Right lung (tissue), 5 donors: ENCODE results near the gene TMEM30A. TPM values are rescaled to one million over a fixed set of nuclear protein-coding genes. Genes with fewer than 3 reads are reported as not detected.

Experiments
- DNase-seq, 2 donors: peaks; one replicate each; pipeline ENCODE4 v3.0.0-alpha.2; 2013
- polyA plus RNA-seq, 5 donors: library from polyadenylated mRNA; unstranded; fragments of 120-200 nt; gene quantifications; one replicate each; pipeline versions ENCODE4 v1.2.1 to v1.2.3, GENCODE V29; 2013; ENCODE audit warnings: inconsistent platforms in 1 of 5, low replicate concordance in 1 of 5; ENCODE audit not compliant: insufficient read length in 5 of 5, insufficient read depth in 1 of 5

Gene TMEM30A
- polyA plus RNA-seq, 5 donors: 119 to 194 (median 169) TPM

- no peak for DNase-seq
Measured at GRCh38 chr6:75268121-75268987, 16.2 kb downstream of the TMEM30A start.

DNA sequence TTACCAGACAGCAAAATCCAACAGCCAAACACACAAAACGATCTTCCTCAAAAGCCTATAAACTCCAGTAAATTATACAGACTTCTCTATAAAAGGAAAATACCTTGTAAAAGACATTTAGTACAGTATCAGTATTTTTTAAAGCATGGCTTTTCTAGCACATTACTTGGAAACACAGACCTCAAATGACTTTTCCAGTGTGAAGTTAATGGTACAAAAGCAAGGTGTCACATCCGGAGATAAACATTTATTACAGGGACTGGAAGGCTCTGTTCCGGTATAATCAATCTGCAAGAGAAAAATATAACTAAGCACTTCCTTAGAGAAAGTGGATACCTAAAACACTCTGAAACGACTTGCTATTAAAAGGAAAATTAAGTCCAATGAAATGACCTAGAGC, 17.1 kb downstream of the TMEM30A start:
- no peak for DNase-seq

DNA sequence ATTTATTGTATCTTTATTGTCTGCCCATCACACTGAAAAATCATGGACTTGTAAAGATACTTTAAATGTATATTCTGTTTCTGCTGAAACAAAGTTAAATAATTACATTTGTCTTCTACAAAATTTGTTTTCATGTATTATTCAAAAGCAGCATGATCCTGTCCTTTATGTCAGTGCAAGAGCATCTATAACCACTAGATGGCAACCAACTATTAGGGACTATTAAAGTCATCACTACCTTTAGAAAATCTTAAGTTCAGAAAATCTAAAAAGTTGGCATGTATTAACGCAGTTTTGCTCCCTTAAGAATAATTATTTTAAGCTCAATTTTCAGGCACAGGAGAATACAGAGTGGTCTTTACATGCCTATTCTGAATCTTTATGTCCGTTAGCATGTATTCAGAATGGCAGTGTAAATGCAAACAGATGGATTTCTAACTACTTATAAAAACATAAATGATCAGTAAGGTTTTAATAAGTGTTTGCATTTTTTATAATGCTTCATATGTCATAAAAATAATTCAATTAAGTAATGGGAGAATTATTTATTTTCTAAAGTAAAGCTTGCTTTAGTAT, 17.8 kb downstream of the TMEM30A start:
- DNase-seq: peak in 1 of 2 donors; percentile 39

- DNase-seq: no peak
Measured at GRCh38 chr6:75263401-75263750, 21.2 kb downstream of the TMEM30A start.

DNA sequence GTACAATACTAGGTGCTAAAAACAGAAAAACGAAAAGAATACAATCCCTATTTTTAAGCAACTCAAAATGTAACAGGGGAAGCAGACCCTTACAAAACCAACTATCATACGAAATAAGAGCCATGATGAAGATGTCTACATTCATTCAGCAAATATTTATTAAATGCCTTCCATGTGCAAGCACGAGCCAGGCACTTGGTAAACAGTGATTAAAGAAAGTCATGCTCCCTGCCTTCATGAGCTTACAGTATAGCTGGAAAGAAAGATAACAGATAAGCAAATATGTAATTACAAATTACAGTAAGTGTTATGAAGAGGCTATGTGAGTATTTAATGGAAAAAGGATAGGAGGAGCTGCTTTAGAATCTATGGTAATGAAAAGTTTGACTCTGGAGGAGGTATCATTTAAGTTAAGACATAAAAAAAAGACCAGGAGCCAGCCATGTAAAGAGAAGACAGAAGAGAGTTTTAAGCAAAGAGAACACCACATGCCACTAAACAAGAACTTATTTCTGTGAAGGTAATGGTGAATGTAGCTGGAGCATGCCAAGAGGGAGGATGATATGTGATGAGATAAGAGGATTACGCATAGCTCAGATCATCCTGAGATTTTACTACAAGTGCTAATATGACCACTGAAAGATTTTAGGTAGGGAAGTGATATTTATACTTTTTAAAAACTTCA, 21.7 kb downstream of the TMEM30A start:
- DNase-seq: no peak

DNA sequence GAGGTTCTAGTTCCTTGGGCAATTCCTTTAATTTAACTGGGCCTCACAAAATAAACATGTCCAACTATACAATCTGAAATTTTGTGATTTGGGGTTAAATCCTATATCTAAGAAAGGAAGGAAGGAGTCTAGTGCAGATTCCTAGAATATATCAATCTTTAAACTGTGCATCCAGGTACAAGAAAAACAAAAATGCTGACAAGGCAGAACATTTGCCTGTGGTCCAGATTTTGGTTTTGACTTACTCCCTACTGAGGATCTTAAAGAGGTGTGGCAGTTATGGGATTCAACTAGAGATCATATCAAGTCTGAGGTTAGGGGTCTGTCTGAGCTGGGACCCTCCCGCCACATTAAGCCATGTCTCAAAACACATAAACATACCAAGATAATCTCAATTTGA, 23.3 kb downstream of the TMEM30A start:
- no peak for DNase-seq

DNA sequence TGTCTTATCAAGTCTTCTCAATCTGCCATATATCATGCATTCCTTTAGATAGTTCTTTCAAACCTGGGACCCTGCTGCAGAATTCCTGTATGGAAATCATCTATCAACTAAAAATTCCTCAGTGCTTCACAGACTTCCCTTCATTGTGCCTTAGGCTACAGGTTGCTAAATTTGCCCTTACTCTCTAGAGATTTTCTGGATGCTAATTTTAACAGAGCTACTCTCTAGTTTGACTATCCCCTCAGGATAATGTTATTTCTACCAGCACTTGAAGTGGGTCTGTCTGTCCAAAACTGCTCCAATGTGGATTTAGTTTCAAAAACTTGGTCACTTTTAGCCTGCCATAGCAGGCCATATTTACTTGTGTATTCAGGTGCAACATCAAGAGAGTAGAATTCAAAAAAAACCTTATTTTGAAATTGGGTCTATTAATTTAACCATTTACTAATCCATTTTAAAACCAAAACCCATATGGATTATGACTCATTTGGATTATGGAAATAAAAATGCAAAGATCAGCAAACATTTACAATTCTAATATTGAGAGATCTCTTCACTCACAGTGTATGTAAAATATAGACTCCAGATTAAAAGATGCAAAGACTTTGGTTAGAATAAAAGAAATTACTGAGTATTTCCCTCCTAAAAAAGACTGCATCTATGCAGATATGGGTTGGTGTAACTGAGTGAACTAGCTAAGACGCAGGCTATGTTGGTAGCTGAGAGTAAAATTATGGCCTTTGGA, 27.1 kb downstream of the TMEM30A start:
- no peak for DNase-seq

GRCh38 chr6:75250552-75250951, 34.0 kb downstream of the TMEM30A start:
- DNase-seq: no peak

- DNase-seq: no peak
Measured at GRCh38 chr6:75249837-75250236, 34.8 kb downstream of the TMEM30A start.

DNA sequence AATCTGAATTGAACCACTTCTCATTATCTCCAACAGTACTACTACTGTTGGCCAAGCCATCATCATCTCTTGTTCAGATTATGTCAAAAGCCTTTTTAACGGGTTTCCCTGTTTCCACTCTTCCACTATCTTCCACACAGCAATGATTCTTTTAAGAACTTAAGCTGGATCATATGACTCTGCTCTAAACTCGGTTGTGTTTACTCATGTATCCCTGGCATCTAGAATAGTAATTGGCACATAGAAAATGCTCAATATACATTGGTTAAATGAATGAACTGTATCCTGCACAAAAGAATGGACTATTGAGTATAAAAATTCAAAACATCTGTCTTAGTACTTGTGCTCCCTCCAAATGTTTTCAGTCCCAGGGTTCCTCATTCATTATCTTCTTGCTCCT, 38.2 kb downstream of the TMEM30A start:
- DNase-seq: no peak

DNA sequence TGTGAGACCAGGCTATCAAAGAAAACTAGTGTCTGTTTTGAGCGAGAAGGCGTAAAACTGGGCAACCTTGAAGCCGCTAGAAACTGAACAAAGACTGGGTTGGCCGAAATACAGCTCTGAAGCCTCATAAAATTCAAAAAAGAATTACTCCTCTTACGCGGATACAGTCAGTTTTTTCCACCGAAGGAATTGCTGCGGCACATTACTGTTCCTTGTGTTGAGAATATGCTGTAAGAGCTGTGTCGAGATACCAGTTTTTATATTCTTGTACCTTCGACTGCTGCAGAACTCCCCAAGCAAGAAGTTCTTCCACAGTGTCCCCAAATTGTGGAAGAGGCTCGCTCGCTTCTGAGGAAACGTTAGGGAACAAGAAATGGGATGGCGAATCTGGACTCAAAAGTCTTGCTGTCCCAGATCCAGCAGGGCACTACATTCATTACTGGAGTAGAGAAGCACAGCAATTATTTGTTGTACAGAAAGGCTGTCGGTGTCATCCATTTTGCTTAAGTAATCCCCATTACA, 40.5 kb downstream of the TMEM30A start:
- no peak for DNase-seq

DNA sequence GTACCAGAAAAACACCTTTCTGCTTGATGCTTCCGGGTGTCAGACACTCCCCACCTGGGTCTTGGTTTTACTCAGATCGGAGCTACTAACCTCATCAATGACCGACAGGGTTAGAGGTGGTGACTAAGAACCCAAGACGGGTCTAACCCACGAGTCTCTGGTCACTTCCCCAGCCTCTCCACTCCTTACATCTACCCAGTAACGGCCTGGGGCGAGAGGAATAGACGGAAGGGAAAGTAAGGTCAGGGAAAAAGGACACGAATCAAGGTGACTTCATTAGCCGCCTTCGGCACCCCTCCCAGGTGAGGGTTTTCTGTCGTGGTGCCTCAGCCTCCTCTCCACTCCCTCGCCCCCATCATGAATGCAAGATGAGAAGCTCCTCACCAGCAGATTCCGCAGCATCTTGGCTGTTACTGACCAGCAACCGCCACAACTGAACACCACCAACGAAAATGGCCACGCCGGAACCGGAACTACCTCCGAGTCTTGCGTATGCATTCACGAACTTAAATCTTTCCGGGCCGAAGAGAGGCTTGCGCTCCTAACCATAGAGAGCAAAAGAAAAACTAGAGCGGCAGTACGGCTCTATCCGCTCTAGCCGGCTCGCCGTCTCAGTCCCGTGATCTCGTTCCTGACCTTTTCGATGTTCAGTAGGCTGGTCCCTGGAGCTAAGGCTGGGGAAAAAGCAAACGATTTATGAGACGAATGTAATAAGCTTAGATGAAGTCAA, 41.1 kb downstream of the TMEM30A start, which contains the start of gene COX7A2:
TSS of gene COX7A2 (minus strand) at position 469 of the 730 bp plus-strand sequence. CDS start at position 402, 67 bp downstream.
- peak; percentile 89 to 93 for DNase-seq

GRCh38 chr6:75236630-75237029, 48.0 kb downstream of the TMEM30A start:
- no peak for DNase-seq

GRCh38 chr6:75235271-75235670, 49.3 kb downstream of the TMEM30A start:
- no peak for DNase-seq

DNA sequence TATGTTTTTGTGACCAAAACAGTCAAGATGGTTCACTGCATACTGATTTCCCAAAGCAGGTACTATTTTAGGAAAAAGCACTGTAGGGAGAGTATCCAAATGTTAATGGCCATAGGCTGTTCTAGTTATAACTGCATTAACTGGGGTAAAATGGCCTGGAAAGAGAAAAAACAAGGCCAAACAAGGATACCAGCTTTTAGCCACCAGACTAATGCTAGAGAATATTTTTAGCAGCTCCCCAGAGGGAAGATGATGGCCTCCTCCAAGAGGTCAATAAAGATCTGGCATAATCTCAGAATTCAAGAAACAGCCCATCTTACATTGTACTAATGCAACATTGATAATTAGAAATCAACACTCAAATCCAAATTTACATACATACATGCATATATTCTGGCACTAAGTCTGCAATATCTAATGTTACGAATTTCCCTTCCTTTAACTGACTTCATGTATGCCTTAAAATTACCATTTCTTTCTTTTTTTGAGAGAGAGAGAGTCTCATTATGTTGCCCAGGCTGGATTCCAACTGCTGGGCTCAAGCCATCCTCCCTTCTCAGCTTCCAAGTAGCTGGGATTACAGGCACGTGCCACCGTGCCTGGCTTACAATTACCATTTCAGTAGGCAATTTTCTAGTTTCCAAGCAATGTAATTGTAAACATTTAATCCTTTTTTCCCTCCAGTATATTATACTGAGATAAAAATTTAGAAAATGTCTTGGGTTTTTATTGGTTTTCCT, 50.3 kb downstream of the TMEM30A start:
- DNase-seq: no peak

DNA sequence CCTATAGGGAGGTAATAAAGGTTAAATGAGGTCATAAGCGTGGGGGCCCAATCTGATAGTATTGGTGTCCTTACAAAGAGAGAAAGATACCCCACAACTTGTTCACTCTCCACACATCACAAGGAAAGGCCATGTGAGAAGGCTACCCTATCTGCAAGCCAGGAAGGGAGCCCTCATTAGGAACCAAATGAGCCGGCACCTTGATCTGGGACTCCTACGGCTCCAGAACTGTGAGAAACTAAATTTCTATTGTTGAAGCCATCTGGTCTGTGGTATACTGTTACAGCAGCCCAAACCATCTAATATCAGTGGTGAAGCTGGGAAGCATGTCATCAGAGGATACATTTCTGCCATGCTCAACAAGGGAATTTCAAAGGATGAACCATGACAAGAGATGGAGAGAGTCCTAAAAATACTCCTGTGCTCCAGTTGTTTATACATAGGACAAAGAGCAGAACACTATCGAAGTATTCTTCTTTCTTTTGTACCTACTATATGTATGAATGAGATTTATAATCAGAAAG, 51.4 kb downstream of the TMEM30A start:
- no peak for DNase-seq

GRCh38 chr6:75230484-75231325, 53.9 kb downstream of the TMEM30A start:
- no peak for DNase-seq

- no peak for DNase-seq
Measured at GRCh38 chr6:75224303-75224926, 60.2 kb downstream of the TMEM30A start.

- DNase-seq: no peak
Measured at GRCh38 chr6:75223428-75223827, 61.2 kb downstream of the TMEM30A start.
